PFSK-1 (cell line): Measurements from ENCODE around the gene TNRC6A.

Source experiments
- POLR2AphosphoS5 ChIP-seq: IDR thresholded peaks from 2 replicates; pipeline ENCODE4 v1.6.1; 2012; ENCODE audit warnings: low read depth, mild to moderate bottlenecking, control low read depth, low read length, moderate library complexity
- REST ChIP-seq, 2 experiments: IDR thresholded peaks; 2 replicates each; pipeline versions ENCODE4 v1.6.1 to v1.8.0; 2011 to 2012; ENCODE audit warnings: low read depth in 2 of 2, low read length in 2 of 2, control low read depth in 1 of 2, inconsistent platforms in 1 of 2, mild to moderate bottlenecking in 1 of 2, moderate library complexity in 1 of 2; ENCODE audit not compliant: insufficient read depth in 1 of 2
- SIN3A ChIP-seq: IDR thresholded peaks from 2 replicates; pipeline ENCODE4 v1.6.1; 2012; ENCODE audit warnings: mild to moderate bottlenecking, low read length, moderate library complexity, borderline replicate concordance; ENCODE audit not compliant: insufficient read depth

- TF ChIP-seq REST (IDR thresholded peaks at IDR 0.05; ENCODE audit: insufficient read depth in 1 of 2, low read depth in 2 of 2, low read length in 2 of 2) (no peak), POLR2AphosphoS5 (no peak), SIN3A (no peak)
These were observed 96.2 kb downstream of the TNRC6A start for GRCh38 chr16:24825696-24826095.
